Activated CD8-positive, alpha-beta memory T cell treated with anti-CD3 and anti-CD28 coated beads, Interleukin-2, amount 50 U/mL, for 1 hour (primary cell): ENCODE results near the gene TMC8.

Experiments
- DNase-seq: peaks from one replicate; pipeline ENCODE4 v3.0.0-alpha.2; 2020; ENCODE audit errors: extremely low read depth

Gene TMC8

DNA sequence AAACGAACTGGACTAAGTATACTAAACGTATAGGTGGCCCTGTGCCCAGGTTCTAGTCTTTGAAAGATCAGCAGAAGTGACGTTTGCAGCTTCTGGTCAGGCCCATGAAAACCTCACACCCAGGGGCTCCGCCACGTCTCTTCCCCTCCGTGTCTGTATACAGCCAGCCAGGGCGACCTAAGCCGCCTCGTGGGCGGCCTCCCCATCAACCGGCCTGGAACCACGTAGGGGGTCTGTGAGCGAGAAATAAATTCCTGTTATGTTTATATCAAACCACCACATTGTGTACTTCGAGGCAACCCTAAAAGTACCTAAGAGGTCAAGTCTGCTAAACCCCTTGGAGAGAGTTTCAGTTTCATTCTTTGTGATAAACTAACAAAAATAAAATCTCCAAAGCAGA lies 49.5 kb downstream of the TMC8 start:
- DNase-seq = no peak

DNA sequence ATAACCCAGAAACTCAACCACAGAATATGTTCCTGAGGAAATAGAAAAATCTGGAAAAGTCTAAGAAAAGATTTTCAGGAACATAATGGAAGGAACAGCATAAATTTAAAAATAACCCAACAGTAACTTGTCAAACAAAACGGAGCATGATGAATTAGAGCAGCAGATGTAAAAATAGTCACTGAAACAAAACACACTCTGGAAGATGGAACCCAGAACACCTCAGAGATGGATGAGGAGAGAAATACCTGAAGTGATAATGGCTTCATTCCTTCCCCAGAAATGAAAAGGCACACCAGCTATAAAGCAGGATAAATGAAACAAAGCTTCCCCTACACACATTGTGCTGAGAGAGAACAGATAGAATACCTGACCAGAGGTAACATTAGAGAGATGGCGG lies 49.9 kb downstream of the TMC8 start:
- DNase-seq = no peak

DNA sequence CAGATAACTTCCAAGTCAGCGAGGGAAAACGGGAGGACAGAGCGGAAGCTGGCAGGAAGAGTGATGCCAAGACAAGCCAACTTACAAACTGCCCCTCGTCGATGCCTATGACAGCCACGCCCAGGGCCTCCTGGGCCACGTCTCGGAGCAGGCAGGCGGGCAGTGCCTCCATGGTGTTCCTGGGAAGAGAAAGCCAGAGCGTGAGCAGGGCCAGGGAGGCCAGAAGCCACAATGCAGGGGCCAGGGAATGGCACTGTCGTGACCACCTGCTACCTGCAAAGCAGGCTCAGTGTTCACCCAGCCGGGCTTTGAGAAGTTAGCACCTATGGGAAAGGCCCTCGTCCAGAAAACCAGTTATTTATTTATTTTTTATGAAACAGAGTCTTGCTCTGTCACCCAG lies 51.9 kb downstream of the TMC8 start:
- DNase-seq = no peak

DNA sequence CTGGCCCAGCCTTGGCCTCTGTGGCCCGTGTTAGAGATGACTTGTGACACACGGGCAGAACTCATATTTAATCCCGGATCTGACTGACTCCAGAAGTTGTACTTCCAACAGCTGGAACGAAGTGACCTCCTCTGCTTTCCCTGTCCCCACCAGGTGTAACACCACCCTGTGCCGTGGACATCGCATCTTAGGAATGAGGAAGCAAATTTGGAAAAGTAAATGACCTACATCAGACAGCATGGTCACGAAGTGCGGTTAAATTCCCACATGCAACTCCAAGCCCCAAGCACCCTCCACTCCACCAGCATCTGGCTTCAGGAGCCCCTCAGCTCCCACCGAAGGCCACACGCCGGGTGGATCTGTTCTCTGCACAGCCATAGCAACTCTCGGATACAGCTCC lies 53.3 kb downstream of the TMC8 start:
- no peak for DNase-seq

DNA sequence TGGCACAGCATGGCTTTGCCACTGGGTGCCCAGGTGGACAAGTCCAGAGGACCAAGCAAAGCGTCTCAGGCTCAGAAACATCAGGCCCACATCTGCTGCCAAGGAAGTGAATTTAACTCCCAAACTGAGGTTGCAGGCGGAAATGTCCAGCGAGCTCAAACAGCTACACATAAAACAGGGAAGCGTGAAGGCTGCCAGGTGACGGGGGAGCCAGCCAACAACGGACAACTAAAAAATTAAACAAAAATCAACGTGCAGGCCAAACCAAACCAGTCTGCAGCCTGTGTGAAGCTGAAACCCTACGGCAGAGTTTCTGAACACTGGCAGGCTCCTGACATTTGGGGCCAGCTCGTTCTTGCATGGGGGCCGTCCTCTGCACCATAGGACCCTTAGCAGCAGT lies 53.8 kb downstream of the TMC8 start:
- DNase-seq = no peak

DNA sequence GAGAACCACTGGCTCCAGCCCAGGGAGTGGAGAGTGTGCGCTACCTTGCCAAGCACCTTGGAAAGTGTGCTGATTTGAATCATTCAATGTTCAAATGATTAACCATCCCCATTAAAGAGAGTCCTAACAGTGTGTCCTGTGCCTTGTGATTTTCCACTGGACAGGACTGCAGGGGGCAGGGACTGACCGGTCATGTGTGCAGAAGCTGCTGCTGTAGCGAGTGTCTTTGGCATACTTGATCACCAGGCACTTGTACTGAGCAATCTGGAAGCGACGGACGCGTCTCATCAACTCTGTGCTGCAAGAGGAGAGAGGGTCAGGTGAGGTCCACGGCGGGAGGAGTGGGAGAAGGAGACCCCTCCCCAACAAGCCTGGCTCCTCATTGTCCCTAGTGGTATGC lies 54.3 kb downstream of the TMC8 start:
- DNase-seq = no peak

DNA sequence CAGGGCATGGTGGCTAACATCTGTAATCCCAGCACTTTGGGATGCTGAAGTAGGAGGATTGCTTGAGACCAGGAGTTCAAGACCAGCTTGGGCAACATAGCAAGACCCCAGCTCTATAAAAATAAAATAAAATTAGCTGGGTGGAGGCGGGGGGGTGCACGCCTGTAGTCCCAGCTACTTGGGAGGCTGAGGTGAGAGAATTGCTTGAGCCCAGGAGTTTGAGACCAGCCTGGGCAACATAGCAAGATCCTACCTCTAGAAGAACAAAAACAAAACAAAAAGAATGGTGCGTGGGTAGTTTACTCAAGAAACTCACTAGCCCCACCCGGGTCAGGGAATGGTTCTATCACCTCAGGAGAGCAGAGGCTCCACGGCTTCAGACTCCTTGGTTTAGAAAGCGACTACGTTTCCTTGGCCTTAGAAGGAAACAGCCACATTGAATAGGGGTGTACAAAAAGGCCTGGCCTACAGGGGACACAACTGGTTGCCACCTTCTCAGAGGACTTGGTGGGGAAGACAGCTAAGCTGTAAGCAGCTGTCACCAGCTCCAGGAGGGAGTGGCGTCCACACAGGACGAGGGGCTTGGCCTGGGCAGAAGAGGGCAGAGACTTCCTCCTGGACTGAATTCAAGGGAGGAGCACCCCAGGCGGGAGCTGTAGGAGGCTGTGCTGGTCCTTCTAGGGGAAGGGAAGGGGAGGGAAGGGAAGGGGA lies 55.6 kb downstream of the TMC8 start:
- no peak for DNase-seq

DNA sequence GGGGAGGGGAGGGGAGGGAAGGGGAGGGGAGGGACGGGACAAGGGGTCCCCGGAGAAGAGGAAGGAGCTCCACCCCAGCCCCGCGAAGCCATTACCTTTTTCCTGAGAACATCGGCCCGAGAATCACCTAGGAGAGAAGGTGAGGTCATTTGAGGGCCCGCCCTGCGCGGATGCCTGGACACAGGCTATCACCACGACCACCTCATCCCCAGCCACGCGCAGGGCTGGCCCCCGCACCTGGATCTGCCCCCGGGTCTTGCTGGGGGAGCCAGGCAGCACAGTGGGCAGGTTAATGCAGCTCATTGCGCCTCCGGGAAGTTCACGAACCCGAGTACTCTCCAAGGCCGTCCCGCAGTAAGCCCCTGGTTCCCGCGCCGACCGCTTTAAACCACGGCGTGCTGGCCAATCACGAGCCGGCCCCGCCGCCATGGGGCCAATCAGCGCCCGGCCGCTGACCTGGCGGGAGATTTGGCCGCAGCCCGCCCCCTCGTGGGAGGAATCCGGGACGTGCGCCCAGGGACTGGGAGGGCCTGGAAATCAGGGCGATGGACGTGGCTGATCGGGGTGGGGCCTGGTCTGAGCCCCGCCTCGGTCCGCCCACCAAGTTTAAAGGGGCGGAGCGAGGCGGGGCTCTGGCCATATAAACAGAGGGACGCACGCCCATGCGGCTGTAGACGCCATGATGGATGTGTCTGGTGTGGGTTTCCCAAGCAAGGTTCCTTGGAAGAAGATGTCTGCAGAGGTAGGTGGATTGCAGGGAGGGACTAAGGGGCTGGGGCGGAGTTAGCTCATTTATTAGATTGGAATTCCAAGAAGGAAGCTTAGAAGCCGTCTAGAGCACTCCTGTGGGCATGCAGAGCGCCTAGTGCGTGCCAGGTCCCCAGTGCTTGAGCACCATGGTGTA lies 56.4 kb downstream of the TMC8 start, which contains the start of the genes AFMID and TK1:
AFMID (plus strand) TSS at position 671 of the 904 bp plus-strand sequence; CDS start at position 680, 9 bp downstream.
TK1 (minus strand) TSS at position 361 of the 904 bp plus-strand sequence; CDS start at position 303, 58 bp downstream.
- DNase-seq = peak; percentile 20
